HL-60/S4 treated with phorbol 12-myristate 13-acetate at 8.2 ng/mL for 4 days and 3 days (cell line): ENCODE measurements around the gene MAPT.

Experiments used
- in situ Hi-C: fragments of 300-500 bp; cut with MboI; formaldehyde crosslinking; loops from 2 replicates; pipeline ENCODE4 v1.15.0; 2022; ENCODE audit warnings: low sequenced_read_pairs

Gene MAPT

DNA sequence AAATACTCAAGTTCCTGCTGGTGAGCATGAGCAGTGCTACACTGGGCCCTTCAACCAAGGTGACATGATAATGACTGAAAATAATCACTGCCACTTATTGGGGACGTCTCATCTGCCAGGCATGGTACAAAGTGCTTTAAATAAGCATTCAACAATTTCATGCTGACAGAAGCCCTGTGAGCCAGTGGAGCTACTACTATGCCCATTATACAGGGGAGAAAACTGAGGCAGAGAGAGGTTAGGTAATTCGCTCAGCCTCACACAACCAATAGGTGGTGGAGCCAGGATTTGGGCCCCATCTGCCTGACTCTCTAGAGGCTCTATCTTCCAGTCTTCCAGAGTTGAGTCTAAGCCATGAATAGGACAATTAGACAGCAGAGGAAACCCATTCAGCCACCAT, 74.4 kb downstream of the MAPT start:
- in situ Hi-C loops: no loop called here

DNA sequence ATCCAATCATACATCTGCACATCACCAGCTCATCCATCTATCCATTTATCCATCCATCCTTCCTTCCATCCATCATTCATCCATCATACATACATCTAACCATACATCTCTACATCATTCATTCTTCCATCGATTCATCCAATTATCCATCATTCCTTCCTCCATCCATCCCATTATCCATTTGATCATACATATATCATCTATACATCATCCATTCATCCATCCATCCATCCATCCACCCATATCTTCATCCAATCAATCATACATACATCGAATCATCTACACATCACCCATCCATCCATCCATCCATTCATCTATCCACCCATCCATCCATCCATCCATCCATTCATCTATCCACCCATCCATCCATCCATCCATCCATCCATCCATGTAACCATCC, 75.4 kb downstream of the MAPT start:
- in situ Hi-C loops: no loop called here

DNA sequence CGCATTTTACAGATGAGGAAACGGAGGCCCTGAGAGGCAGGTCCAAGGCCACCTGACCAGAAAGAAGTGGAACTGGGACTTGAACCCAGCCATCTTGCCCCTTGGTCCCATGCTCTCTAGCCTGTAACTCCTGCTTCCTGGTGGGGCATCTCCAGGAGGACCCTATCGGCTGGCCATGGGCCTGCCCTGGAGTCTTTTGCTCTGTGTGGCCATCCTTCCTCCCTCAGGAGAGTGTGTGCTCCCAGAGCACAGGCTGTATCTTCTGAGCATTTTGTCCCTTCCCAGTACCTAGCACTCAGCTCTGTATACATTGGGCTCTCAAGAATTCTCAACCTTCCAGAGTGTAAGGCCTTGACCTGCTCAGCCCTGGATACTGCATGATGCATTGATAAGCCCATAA, 76.3 kb downstream of the MAPT start:
- in situ Hi-C loops: no loop called here

DNA sequence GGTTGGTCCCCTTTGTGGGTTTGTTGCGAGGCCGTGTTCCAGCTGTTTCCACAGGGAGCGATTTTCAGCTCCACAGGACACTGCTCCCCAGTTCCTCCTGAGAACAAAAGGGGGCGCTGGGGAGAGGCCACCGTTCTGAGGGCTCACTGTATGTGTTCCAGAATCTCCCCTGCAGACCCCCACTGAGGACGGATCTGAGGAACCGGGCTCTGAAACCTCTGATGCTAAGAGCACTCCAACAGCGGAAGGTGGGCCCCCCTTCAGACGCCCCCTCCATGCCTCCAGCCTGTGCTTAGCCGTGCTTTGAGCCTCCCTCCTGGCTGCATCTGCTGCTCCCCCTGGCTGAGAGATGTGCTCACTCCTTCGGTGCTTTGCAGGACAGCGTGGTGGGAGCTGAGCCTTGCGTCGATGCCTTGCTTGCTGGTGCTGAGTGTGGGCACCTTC, 77.4 kb downstream of the MAPT start:
- in situ Hi-C loops: no loop called here

DNA sequence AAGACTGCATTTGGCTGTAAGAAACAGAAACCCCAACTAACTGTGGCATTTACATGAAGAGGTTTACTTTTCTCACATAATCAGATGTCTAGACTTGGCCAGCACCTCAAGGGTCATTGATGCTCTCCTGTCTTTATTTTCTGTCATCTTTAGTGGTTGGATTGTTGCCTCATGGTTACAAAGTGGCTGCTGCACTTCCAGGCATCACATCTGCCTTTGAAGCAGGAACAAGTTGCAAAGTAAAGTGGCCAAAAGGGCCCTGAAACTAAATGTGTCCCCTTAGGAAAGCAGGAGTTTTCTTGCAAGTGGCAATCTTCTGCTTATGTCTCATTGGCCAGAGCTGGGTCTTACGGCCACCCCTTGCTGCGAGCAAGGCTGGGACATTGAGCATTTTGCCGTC, 78.2 kb downstream of the MAPT start:
- in situ Hi-C loops: no loop called here

DNA sequence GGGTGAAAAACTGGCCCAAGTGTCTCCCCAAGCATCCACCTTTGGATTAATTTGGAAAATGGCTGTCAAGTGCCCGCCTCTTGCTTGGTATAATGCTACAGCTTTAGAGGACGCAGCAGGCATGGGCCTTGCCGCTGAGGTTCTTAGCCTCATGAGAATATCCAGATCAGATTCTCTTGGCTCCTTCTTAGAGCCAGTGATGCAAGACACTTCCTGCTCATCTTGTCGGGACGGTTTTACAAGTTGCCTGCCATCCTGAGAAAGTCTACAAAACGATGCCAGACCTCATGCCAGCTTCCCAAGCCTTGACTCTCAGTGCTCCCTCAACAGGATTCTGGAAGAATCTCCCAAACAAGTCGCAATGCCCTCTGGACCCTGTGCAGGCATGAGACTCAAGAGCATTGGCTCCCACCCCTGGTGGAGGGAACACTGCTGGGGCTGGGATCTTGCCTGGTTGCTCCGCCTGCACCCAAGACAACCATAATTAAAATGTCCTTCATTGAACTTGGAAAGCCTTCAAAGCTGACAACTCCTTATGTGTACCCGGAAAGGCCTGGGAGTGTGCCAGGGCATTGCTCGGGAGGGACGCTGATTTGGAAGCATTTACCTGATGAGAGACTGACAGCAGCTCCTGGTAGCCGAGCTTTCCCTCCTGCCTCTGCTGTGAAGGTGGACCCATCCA, 78.9 kb downstream of the MAPT start:
- in situ Hi-C loops: no loop called here

DNA sequence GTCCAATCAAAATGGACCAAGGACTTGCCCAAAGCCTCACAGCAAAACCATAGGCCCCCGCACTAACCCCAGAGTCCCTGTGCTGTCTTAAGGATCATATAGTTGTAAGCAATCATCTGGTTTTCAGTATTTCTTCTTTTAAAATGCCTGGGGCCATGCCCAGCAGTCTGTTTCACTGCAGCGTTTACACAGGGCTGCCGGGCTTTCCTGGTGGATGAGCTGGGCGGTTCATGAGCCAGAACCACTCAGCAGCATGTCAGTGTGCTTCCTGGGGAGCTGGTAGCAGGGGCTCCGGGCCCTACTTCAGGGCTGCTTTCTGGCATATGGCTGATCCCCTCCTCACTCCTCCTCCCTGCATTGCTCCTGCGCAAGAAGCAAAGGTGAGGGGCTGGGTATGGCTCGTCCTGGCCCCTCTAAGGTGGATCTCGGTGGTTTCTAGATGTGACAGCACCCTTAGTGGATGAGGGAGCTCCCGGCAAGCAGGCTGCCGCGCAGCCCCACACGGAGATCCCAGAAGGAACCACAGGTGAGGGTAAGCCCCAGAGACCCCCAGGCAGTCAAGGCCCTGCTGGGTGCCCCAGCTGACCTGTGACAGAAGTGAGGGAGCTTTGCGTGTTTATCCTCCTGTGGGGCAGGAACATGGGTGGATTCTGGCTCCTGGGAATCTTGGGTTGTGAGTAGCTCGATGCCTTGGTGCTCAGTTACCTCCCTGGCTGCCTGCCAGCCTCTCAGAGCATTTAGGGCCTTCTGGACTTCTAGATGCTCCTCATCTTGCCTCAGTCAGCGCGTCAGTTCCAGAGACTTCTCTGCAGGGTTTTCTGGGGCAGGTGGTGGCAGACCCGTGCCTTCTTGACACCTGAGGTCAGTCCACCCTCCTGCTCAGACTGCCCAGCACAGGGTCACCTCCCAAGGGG, 79.8 kb downstream of the MAPT start:
- in situ Hi-C loops: no loop called here

DNA sequence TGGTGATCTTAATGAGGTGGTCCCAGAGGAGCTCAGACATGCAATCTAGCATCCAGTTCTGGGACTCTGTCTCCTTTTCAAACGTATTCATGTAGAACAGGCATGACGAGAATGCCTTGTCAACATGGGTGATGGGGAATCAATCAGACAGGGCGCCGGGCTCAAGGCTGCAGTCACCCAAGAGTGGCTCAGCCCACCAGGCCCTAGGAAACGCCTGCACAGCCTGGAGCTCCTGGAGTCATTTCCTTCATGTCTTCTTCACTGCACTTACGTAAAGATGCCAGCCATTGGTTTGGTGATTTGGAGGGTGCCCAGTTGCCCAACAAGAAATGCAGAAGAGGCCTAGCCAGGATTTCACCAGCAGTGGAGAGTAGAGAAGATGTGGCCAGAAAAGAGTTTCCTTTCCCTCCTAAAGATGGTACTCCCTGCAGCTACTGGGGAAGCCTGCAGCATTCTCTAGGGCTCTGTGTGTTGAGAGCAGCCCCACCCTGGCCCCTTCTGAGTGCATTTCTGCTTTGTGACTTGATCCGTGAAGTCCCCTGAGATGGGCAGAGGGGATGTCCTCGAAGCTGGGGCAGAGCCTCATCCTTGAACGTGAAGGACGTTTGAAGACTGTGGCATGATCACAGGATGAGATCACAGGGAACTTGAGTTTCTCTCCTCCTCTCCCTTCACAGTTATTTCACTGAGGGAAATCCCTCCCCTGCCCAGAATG, 80.7 kb downstream of the MAPT start:
- in situ Hi-C loops: no loop called here

DNA sequence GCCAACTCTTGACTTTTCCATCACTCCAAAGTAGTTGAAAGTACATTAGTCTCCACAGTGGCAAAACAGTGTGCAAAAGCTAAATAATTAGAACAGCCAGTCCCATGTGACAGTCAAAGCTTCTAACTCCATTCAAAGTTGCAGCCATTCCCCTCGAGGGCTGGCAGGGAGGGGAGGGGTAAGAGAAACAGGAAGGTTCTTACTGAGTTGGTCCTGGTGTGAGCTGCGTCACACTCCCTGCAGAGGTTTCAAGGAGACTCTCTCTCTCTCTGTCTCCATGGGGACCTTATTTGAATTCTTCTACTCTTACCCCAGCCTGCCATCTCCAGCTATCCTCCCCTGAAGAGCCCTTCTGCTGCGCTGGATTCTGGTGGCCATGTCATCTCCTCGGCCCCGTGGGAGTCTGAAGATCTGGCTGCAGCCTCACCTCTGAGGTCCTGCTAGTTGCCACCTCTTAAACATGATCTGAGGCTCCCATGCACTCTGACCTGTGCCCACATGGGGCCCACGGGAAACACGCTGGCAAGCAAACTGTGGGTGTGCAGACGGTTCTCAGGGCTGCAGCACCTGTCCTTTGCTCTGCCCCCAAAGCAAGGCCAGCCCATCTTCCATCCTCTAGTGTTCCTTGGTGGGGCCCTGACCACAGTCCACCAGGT, 81.4 kb downstream of the MAPT start:
- in situ Hi-C loops: no loop called here

DNA sequence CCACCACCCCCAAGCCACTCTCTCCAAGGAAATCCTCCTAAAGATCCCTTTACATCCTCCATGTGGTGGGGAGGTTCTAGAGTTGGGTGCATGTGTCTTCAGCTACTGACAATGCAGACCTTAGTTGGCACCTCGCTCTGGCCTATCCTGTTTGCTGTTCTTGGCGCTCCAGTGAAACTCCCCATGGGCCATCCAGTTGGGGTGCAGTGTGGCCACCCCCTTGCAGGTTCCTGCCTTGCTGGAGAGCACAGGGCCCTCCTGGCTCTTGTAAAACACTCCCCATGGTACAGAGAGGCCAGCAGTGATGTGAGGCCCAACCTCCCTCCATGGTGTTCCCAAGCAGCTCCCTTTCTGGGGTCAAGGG, 82.0 kb downstream of the MAPT start:
- in situ Hi-C loops: no loop called here

DNA sequence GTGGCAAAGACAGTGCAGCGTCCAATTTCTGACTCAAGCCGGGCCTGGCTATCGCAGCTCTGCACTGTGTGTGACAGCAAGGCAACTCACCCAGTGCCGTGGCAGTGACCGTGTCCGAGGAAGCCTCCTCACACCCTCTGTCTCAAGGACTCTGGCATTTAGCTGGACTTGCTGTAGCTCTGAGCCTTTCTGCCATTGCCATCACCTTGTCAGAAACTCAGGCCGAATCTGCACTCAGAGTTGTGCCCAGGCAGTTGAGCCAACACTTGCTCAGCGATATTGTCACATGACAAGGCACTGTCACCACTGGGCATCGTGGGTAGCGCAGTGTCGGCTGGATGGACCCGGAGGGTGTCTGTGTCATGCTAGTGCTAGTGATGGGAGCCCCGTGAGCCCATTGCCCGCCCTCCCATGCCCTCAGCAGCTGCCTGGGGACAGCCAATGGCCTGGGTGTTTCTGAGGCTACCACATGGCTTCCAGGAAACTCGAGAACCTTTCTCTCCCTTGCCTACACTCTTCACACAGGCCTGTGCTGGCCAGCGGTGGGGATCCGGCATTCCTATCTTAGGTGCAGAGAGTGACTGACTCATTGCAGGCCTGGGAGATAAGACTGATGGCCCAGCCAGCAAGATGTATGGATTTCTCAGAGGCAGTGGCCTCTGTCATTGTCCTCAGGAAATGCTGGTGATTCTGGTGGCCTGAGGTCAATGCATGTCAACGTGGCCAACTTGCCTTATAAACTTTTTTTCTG, 82.6 kb downstream of the MAPT start:
- in situ Hi-C loops: no loop called here

DNA sequence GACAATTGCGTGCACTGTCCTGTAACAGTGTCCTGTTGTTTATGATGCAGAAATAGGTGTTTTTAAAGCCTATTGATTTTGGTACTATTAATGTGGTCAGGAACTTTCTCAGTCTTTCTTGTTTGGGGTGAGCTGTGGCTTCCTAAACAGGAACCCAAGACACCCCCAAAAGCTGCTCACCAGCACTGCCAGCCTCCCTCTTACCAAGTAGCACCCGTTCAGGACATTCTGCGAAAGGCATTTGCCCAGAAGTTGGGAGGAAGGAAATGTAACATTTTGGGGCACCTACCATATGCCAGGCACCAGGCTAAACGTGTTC, 83.1 kb downstream of the MAPT start:
- in situ Hi-C loops: no loop called here

DNA sequence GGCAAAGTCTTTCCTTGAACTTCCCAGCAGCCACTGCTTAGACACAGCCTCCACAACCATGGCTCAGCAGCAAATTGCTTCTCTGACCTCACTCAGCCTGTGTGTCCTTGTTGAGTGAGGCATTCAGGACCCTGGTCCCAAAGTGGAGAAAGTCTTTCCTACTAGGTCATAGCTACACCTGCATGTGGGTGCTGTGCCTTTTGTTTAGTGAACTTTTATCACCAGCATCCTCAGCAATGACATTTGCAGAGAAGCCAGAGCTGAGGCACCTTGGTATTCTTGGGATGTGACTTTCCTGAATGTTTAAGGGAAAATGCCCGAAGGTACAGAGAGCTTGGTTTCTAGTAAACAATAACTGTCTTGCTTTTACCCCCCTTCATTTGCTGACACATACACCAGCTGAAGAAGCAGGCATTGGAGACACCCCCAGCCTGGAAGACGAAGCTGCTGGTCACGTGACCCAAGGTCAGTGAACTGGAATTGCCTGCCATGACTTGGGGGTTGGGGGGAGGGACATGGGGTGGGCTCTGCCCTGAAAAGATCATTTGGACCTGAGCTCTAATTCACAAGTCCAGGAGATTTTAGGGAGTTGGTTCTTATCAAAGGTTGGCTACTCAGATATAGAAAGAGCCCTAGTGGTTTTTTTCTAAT, 83.7 kb downstream of the MAPT start:
- in situ Hi-C loops: no loop called here

DNA sequence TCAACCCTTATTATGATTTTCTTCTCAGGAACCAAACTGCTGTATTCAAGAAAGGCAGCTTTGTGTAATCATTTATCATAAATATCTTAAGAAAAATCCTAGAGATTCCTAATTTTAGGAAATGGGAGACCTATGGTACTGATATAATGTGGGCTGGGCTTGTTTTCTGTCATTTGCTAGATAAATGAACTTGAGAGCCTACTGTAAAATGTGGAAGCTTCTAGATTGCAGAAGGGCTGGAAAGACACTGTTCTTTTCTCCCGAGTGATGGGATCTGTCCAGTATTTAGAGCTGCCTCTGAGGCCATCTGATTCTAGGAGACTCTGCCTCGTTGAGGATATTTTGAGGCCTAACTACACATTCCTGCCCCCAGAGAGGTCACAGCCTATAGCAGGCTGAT, 84.8 kb downstream of the MAPT start:
- in situ Hi-C loops: no loop called here

DNA sequence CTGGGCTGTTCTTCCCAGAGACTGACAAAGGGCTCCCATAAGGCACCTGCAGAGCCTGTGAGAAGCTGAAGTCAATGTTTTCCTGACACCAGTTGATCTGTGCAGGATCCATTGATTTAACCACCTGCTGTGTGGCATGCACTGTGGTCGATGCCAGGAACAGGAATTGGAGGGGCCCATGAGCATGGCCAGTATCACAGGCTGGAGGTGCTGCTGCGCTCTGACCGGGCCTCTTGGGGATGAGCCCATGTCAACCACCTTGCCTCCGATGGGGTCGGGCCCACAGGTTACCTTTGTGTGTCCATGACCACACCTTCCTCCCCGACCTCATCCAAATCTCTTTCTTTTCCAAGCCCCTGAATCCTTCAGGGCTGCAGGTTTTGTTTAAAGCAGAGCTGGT, 86.5 kb downstream of the MAPT start:
- in situ Hi-C loops: no loop called here

DNA sequence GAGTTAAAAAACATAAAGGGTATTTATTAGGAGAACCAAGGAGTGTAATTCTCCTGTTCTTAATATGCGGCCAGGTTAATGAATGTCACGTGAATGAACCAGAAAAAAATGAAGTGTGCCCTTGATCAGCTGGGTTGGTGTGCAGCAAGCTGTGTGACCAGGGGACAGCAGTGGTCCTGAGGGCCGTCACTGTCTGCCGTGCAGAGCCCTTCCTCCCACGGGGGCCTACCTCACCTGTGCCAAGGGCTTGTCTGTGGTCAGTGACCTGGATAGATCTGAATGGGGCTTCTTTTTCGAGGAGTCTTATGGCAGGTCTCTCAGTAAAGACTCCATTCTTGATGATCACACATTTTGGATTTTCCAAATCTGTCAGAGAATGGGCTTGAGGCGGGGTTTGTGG, 87.0 kb downstream of the MAPT start:
- in situ Hi-C loops: no loop called here

DNA sequence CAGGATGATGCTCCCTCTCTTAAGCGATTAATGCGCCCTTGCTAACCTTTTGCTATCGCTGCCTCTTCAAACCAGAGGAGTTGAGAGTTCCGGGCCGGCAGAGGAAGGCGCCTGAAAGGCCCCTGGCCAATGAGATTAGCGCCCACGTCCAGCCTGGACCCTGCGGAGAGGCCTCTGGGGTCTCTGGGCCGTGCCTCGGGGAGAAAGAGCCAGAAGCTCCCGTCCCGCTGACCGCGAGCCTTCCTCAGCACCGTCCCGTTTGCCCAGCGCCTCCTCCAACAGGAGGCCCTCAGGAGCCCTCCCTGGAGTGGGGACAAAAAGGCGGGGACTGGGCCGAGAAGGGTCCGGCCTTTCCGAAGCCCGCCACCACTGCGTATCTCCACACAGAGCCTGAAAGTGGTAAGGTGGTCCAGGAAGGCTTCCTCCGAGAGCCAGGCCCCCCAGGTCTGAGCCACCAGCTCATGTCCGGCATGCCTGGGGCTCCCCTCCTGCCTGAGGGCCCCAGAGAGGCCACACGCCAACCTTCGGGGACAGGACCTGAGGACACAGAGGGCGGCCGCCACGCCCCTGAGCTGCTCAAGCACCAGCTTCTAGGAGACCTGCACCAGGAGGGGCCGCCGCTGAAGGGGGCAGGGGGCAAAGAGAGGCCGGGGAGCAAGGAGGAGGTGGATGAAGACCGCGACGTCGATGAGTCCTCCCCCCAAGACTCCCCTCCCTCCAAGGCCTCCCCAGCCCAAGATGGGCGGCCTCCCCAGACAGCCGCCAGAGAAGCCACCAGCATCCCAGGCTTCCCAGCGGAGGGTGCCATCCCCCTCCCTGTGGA, 88.6 kb downstream of the MAPT start:
- in situ Hi-C loops: no loop called here

DNA sequence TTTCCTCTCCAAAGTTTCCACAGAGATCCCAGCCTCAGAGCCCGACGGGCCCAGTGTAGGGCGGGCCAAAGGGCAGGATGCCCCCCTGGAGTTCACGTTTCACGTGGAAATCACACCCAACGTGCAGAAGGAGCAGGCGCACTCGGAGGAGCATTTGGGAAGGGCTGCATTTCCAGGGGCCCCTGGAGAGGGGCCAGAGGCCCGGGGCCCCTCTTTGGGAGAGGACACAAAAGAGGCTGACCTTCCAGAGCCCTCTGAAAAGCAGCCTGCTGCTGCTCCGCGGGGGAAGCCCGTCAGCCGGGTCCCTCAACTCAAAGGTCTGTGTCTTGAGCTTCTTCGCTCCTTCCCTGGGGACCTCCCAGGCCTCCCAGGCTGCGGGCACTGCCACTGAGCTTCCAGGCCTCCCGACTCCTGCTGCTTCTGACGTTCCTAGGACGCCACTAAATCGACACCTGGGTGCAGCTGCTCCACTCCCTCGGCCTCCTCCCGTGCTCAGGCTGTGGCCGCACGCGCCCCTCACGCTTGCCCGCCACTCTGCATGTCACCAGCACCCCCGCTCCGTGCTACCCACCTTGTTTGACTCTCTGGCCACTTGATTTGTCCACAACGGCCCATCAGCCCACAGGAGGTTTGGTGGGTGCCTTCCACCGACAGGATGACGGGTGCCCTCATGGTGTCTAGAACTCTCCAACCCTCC, 89.4 kb downstream of the MAPT start:
- in situ Hi-C loops: no loop called here

DNA sequence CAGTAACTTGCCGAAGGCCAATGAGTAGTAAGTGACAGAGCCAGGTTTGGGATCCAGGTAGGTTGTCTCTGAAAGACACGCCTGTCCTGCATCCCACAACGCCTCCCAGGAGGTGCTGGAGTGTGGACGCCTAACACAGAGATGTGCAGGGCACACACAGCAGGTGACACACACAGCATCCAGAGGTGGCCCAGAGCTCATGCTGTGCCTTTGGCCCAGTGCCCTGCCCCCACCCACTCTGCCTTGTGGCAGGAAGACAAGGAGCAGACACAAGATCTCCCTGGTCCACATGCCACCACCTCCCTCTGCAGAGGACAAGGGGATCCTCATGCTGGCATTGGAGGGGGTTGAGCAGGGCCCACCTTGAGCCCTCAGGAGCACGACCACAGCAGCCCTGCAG, 90.0 kb downstream of the MAPT start:
- in situ Hi-C loops: no loop called here
